IMR-90 (cell line): ENCODE data around the gene GPX5. TPM values are rescaled to one million over a fixed set of nuclear protein-coding genes. Genes with fewer than 3 reads are reported as not detected.

ENCODE experiments used
- ATAC-seq: fragments of 200-7000 bp; cut with Tn5 transposase; 2 replicates; pipeline ENCODE4 v1.9.1; 2020; ENCODE audit warnings: low read depth, mild to moderate bottlenecking, moderate library complexity
- BruUV-seq: library from RNA; stranded (reverse); fragments of 400-500 nt; replicated peaks from 2 replicates; lab custom pipeline; 2021; lab: Mats Ljungman, UMichigan
- CTCF ChIA-PET: fragments of 300-600 bp; formaldehyde crosslinking; extraction: SDS; loops from one replicate; lab custom pipeline; 2021; ENCODE audit warnings: antibody characterized with exemption; lab: Yijun Ruan, JAX
- POLR2A ChIA-PET: fragments of 300-600 bp; sonication (Branson Sonifier 250); formaldehyde crosslinking; loops from one replicate; lab custom pipeline; 2022; ENCODE audit warnings: antibody characterized with exemption; ENCODE audit not compliant: unreplicated experiment; lab: Charles Lee
- DNase-seq: peaks from one replicate; pipeline ENCODE4 v3.0.0; 2013
- H2AFZ ChIP-seq: replicated peaks from 2 replicates; pipeline ENCODE3; 2013; ENCODE audit warnings: low read length, mild to moderate bottlenecking; ENCODE audit not compliant: poor library complexity
- H2AK5ac ChIP-seq: 2 replicates; pipeline ENCODE4 v1.6.1; 2013; ENCODE audit warnings: low read depth, low read length, inconsistent platforms
- H2AK9ac ChIP-seq: replicated peaks from 2 replicates; pipeline ENCODE3; 2013; ENCODE audit warnings: mild to moderate bottlenecking, low read depth, low read length, moderate library complexity; ENCODE audit not compliant: poor library complexity
- H2BK120ac ChIP-seq: 2 replicates; pipeline ENCODE4 v1.6.1; 2013; ENCODE audit warnings: low read depth, low read length, inconsistent platforms
- H2BK15ac ChIP-seq: 3 replicates; pipeline ENCODE4 v1.6.1; 2013; ENCODE audit warnings: low read depth, low read length, inconsistent platforms
- H2BK20ac ChIP-seq: 2 replicates; pipeline ENCODE4 v1.6.1; 2013; ENCODE audit warnings: low read depth, mild to moderate bottlenecking, inconsistent platforms, low read length, moderate library complexity
- H2BK5ac ChIP-seq: 2 replicates; pipeline ENCODE4 v1.6.1; 2013; ENCODE audit warnings: mild to moderate bottlenecking, low read depth, low read length, inconsistent platforms; ENCODE audit not compliant: poor library complexity, severe bottlenecking
- H3K14ac ChIP-seq: replicated peaks from 2 replicates; pipeline ENCODE4 v1.6.1; 2013; ENCODE audit warnings: low read depth, low read length, inconsistent platforms
- H3K18ac ChIP-seq: 2 replicates; pipeline ENCODE4 v1.6.1; 2013; ENCODE audit warnings: low read depth, low read length, control low read depth
- H3K23ac ChIP-seq: 2 replicates; pipeline ENCODE4 v1.6.1; 2013; ENCODE audit warnings: low read depth, low read length, inconsistent platforms
- H3K27ac ChIP-seq: 2 replicates; pipeline ENCODE4 v1.5.1; 2013; ENCODE audit warnings: mild to moderate bottlenecking, control low read depth, low read length; ENCODE audit not compliant: insufficient read depth
- H3K27me3 ChIP-seq: 2 replicates; pipeline ENCODE4 v1.6.1; 2013; ENCODE audit warnings: low read length; ENCODE audit not compliant: control insufficient read depth, insufficient read depth
- H3K36me3 ChIP-seq: 2 replicates; pipeline ENCODE4 v1.6.1; 2013; ENCODE audit warnings: low read length, mixed read lengths; ENCODE audit not compliant: control insufficient read depth, insufficient read depth
- H3K4ac ChIP-seq: 2 replicates; pipeline ENCODE4 v1.6.1; 2013; ENCODE audit warnings: low read depth, low read length, inconsistent platforms
- H3K4me1 ChIP-seq: 2 replicates; pipeline ENCODE4 v1.6.1; 2013; ENCODE audit warnings: low read length, mixed read lengths; ENCODE audit not compliant: control insufficient read depth, insufficient read depth
- H3K4me2 ChIP-seq: 2 replicates; pipeline ENCODE4 v1.6.1; 2013; ENCODE audit warnings: low read depth, mild to moderate bottlenecking, control low read depth, low read length, moderate library complexity
- H3K4me3 ChIP-seq: 2 replicates; pipeline ENCODE4 v1.5.1; 2013; ENCODE audit warnings: low read depth, mild to moderate bottlenecking, control low read depth, low read length, moderate library complexity; ENCODE audit not compliant: insufficient read depth
- H3K56ac ChIP-seq: 2 replicates; pipeline ENCODE4 v1.6.1; 2013; ENCODE audit warnings: low read length, inconsistent platforms; ENCODE audit not compliant: insufficient read depth; ENCODE audit errors: extremely low read depth
- H3K79me1 ChIP-seq, 2 experiments: 2 replicates each; pipeline ENCODE4 v1.6.1; 2013; ENCODE audit warnings: low read length in 2 of 2, inconsistent platforms in 1 of 2, low read depth in 1 of 2
- H3K9ac ChIP-seq: 2 replicates; pipeline ENCODE4 v1.6.1; 2013; ENCODE audit warnings: low read depth, low read length, control low read depth
- H3K9me1 ChIP-seq: 2 replicates; pipeline ENCODE4 v1.6.1; 2013; ENCODE audit warnings: low read length, inconsistent platforms; ENCODE audit not compliant: insufficient read depth
- H3K9me3 ChIP-seq: 2 replicates; pipeline ENCODE4 v1.6.1; 2013; ENCODE audit warnings: low read length; ENCODE audit not compliant: control insufficient read depth, insufficient read depth
- H4K20me1 ChIP-seq: 2 replicates; pipeline ENCODE4 v1.6.1; 2013; ENCODE audit warnings: low read length, inconsistent platforms; ENCODE audit not compliant: insufficient read depth
- H4K5ac ChIP-seq: 2 replicates; pipeline ENCODE4 v1.6.1; 2013; ENCODE audit warnings: mild to moderate bottlenecking, low read depth, low read length, control low read depth
- H4K8ac ChIP-seq, 2 experiments: 2 replicates each; pipeline ENCODE4 v1.6.1; 2013; ENCODE audit warnings: low read depth in 2 of 2, low read length in 2 of 2, control low read depth in 1 of 2, inconsistent platforms in 1 of 2
- H4K91ac ChIP-seq: 2 replicates; pipeline ENCODE4 v1.6.1; 2013; ENCODE audit warnings: low read depth, low read length, inconsistent platforms; ENCODE audit not compliant: insufficient read depth
- MXI1 ChIP-seq: IDR thresholded peaks from 2 replicates; pipeline ENCODE4 v1.6.1; 2012; ENCODE audit warnings: low read depth, mild to moderate bottlenecking, low read length, moderate library complexity, borderline replicate concordance
- WGBS, 2 experiments: methylation state at CpG; one replicate each; pipeline versions ENCODE4 v1.1.5 to v1.1.7; 2013; ENCODE audit warnings: missing lambda C conversion rate in 2 of 2; ENCODE audit not compliant: insufficient read length in 1 of 2; ENCODE audit errors: extremely low coverage in 2 of 2; 5-methylcytosine and 5-hydroxymethylcytosine counted together
- dilution Hi-C: fragments of 300-500 bp; cut with HindIII; formaldehyde crosslinking; loops from one replicate; pipeline ENCODE4 v1.14.3; 2018; ENCODE audit warnings: low sequenced_read_pairs; ENCODE audit not compliant: unreplicated experiment
- in situ Hi-C: fragments of 300-500 bp; cut with MboI; formaldehyde crosslinking; loops from 3 replicates; pipeline ENCODE4 v1.14.3; 2019; ENCODE audit warnings: low sequenced_read_pairs, inconsistent platforms, mixed read lengths
- intact Hi-C: fragments of 100-400 bp; cut with micrococcal nuclease; formaldehyde crosslinking; loops from 2 replicates; pipeline ENCODE4 v1.10.0; 2022
- polyA plus RNA-seq, 3 experiments: library from polyadenylated mRNA; depleted of rRNA; stranded (reverse); fragments of >200 nt; gene quantifications; 2 replicates each; pipeline ENCODE4 v1.2.3, GENCODE V29; 2012; ENCODE audit warnings: low replicate concordance in 1 of 3
- total RNA-seq: library from RNA; depleted of rRNA; stranded (reverse); fragments of >200 nt; gene quantifications from 2 replicates; pipeline ENCODE4 v1.2.3, GENCODE V29; 2012

GPX5 gene
- total and polyA plus RNA-seq, 2 of the 4 experiments (the other 2 are of a cell fraction) = not detected

GRCh38 chr6:28497893-28498292 lies 27.8 kb upstream of the GPX5 start:
- H3K56ac ChIP-seq = no peak overlapping the region
- no peak overlapping the region for H3K4ac ChIP-seq
- H2BK5ac ChIP-seq = no peak overlapping the region
- H2AK5ac ChIP-seq = no peak overlapping the region
- intact Hi-C loops (no loop called here), in situ Hi-C loops (no loop called here), dilution Hi-C loops (no loop called here)
- CTCF ChIA-PET = no interaction called here
- no peak overlapping the region for H3K27ac ChIP-seq
- no peaks in the 10 kb centered on the region for H3K79me1 ChIP-seq
- H2AK9ac ChIP-seq = no peak overlapping the region
- no CpG with 5 or more reads among the region's 3 CpGs for WGBS, 2 experiments
- no peak overlapping the region for H3K23ac ChIP-seq
- H3K9me1 ChIP-seq = no peaks in the 10 kb centered on the region
- BruUV-seq = no TSS peak
- no peak overlapping the region for H3K9ac ChIP-seq
- H3K4me2 ChIP-seq = no peak overlapping the region
- no peaks in the 10 kb centered on the region for H3K4me1 ChIP-seq
- no peak overlapping the region for H3K18ac ChIP-seq
- no peaks in the 10 kb centered on the region for H3K9me3 ChIP-seq
- ATAC-seq (no peak), DNase-seq (no peak)
- no peak overlapping the region for H2BK120ac ChIP-seq
- no peak overlapping the region for H2AFZ ChIP-seq
- H3K14ac ChIP-seq = no peak overlapping the region
- no peaks in the 10 kb centered on the region for H4K20me1 ChIP-seq
- no peak overlapping the region for H4K91ac ChIP-seq
- no peak overlapping the region for H2BK15ac ChIP-seq
- H4K8ac ChIP-seq = no peak overlapping the region
- H3K36me3 ChIP-seq = no peaks in the 10 kb centered on the region
- H3K4me3 ChIP-seq = no peak overlapping the region
- H2BK20ac ChIP-seq = no peak overlapping the region
- no peak for TF ChIP-seq MXI1
- no peaks in the 10 kb centered on the region for H3K27me3 ChIP-seq
- H4K5ac ChIP-seq = no peak overlapping the region
- POLR2A ChIA-PET = no interaction called here
